HAP-1 (cell line): Measurements from ENCODE around the gene ATRIP.
"Not testable (repeated sequence)": the region's sequence is repeated elsewhere in the genome, so short reads cannot be mapped to it uniquely, and the experiment has no call there.

Source experiments
- DNase-seq, 2 experiments: peaks; one replicate each; pipeline ENCODE4 v3.0.0-alpha.2; 2016 to 2020; ENCODE audit warnings: low spot score in 2 of 2
- H3K27me3 ChIP-seq: fragments of 250-450 bp; sonication (Bioruptor Pico); 2 replicates; pipeline ENCODE4 v1.5.1; 2020; ENCODE audit warnings: low read depth, mild to moderate bottlenecking, moderate library complexity
- H3K36me3 ChIP-seq: fragments of 250-450 bp; sonication (Bioruptor Pico); replicated peaks from 2 replicates; pipeline ENCODE4 v1.5.1; 2020; ENCODE audit warnings: mild to moderate bottlenecking
- H3K4me1 ChIP-seq: fragments of 250-450 bp; sonication (Bioruptor Pico); 2 replicates; pipeline ENCODE4 v1.5.1; 2020; ENCODE audit warnings: mild to moderate bottlenecking
- H3K4me3 ChIP-seq: fragments of 250-450 bp; sonication (Bioruptor Pico); 2 replicates; pipeline ENCODE4 v1.5.1; 2020; ENCODE audit warnings: mild to moderate bottlenecking, moderate library complexity
- H3K9me3 ChIP-seq: fragments of 250-450 bp; sonication (Bioruptor Pico); 2 replicates; pipeline ENCODE4 v1.5.1; 2020; ENCODE audit warnings: mild to moderate bottlenecking, moderate library complexity
- in situ Hi-C: fragments of 300-500 bp; cut with MboI; formaldehyde crosslinking; loops from 3 replicates; pipeline ENCODE4 v1.14.3; 2020; ENCODE audit warnings: low sequenced_read_pairs, inconsistent platforms, mixed read lengths

ATRIP gene

GRCh38 chr3:48478626-48479555 lies 32.4 kb downstream of the ATRIP start:
- no peak overlapping the region for H3K4me3 ChIP-seq
- DNase-seq, result no peak
- in situ Hi-C loops, result no loop called here
- H3K36me3 ChIP-seq, result no peaks in the 10 kb centered on the region
- no peaks in the 10 kb centered on the region for H3K9me3 ChIP-seq
- peaks cover 4% of the 10 kb centered on the region; the same call in 1 of the 2 replicates for H3K4me1 ChIP-seq
- H3K27me3 ChIP-seq, result no peaks in the 10 kb centered on the region

DNA sequence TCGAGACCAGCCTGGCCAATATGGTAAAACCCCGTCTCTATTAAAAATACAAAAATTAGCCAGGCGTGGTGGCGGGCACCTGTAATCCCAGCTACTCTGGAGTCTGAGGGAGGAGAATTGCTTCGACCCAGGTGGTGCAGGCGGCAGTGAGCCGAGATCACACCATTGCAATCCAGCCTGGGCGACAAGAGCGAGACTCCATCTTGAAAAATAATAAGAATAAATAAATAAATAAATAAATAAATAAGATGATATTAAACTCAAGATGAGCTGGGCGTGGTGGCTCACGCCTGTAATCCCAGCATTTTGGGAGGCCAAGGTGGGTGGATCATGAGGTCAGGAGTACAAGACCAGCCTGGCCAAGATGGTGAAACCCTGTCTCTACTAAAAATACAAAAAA lies 34.4 kb downstream of the ATRIP start:
- H3K36me3 ChIP-seq, H3K9me3 ChIP-seq, H3K4me3 ChIP-seq, DNase-seq, H3K27me3 ChIP-seq, in situ Hi-C loops, H3K4me1 ChIP-seq: not testable (repeated sequence)

- H3K9me3 ChIP-seq, H3K36me3 ChIP-seq, H3K27me3 ChIP-seq, H3K4me3 ChIP-seq, H3K4me1 ChIP-seq, in situ Hi-C loops, DNase-seq: not testable (repeated sequence)
Measured at GRCh38 chr3:48482822-48483221, 36.3 kb downstream of the ATRIP start.

GRCh38 chr3:48486952-48487351 lies 40.4 kb downstream of the ATRIP start:
- no peaks in the 10 kb centered on the region for H3K27me3 ChIP-seq
- no peak for DNase-seq
- H3K36me3 ChIP-seq, result no peaks in the 10 kb centered on the region
- no peaks in the 10 kb centered on the region; the same call in 1 of the 2 replicates for H3K4me1 ChIP-seq
- in situ Hi-C loops, result no loop called here
- H3K4me3 ChIP-seq, result no peak overlapping the region
- H3K9me3 ChIP-seq, result no peaks in the 10 kb centered on the region; the same call in 1 of the 2 replicates

DNA sequence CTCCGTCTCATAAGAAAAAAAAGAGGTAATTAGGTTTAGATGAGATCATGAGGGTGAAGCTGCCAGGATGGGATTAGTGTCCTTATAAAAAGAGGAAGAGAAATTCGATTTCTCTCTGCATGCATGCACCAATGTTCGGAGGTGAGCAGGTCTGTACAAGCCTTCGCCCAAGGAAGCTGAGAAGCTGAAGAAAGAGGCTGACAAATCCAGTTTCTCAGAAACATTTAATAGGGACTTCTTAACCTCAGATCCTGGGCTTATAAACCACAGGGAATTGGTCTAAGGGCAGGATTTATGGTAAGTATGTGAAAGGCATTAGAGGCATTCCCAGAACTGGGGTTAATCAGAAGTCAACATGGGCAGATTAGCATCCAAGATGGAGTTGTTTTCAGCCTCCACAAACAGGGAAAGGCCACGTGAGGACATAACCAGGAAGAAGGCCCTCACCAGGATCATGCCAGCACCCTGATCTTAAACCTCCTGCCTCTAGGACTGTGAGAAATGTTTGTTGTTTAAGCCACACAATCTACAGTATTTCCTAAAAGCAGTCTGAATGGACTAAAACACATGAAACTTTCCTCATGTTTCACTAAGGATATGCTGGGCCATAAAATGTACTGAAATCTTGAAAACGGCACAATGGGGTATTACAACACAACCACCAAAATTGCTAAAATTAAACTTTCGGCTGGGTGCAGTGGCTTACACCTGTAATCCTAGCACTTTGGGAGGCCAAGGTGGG lies 46.1 kb downstream of the ATRIP start:
- H3K36me3 ChIP-seq, result no peaks in the 10 kb centered on the region
- in situ Hi-C loops, result no loop called here
- no peak overlapping the region for H3K4me3 ChIP-seq
- no peaks in the 10 kb centered on the region; the same call in 1 of the 2 replicates for H3K9me3 ChIP-seq
- no peaks in the 10 kb centered on the region for H3K27me3 ChIP-seq
- H3K4me1 ChIP-seq, result no peaks in the 10 kb centered on the region; the same call in 1 of the 2 replicates
- DNase-seq, result no peak

- in situ Hi-C loops, result no loop called here
- Histone ChIP-seq H3K27me3 (no peaks in the 10 kb centered on the region), H3K36me3 (no peaks in the 10 kb centered on the region), H3K4me1 (no peaks in the 10 kb centered on the region; the same call in 1 of the 2 replicates), H3K9me3 (peaks cover under 1% of the 10 kb centered on the region; the same call in 1 of the 2 replicates), H3K4me3 (no peak overlapping the region)
- no peak for DNase-seq
Measured at GRCh38 chr3:48493203-48493501, 46.6 kb downstream of the ATRIP start.

DNA sequence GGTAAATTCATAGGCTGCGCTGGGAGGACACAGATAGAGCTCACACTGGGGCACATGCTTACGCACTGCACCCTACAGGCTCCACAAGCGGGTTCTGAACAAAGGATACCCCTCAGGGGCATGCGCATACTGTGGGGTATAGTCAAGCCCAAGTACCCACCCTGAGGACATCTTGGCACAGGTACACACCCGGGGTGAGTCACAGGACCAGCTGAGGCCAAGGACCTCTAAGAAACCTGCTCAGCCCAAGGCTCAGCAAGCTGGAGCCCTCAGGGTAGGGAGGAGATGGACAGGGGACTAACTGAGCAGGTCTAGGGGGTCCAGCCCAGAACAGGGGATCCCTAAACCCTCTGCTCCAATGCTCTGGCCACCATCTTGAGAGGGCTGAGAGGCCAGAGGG lies 54.1 kb downstream of the ATRIP start:
- no peak for DNase-seq
- in situ Hi-C loops, result no loop called here
- peaks cover 5% of the 10 kb centered on the region; the same call in 1 of the 2 replicates for H3K4me1 ChIP-seq
- H3K27me3 ChIP-seq, result no peaks in the 10 kb centered on the region
- no peak overlapping the region for H3K4me3 ChIP-seq
- H3K9me3 ChIP-seq, result 0 out of 2 replicates have a peak, but pooled peaks cover 3% of the 10 kb centered on the region
- no peaks in the 10 kb centered on the region for H3K36me3 ChIP-seq

- H3K4me3 ChIP-seq, result no peak overlapping the region
- in situ Hi-C loops, result no loop called here
- no peaks in the 10 kb centered on the region for H3K27me3 ChIP-seq
- H3K4me1 ChIP-seq, result peaks cover 5% of the 10 kb centered on the region; the same call in 1 of the 2 replicates
- H3K9me3 ChIP-seq, result 0 out of 2 replicates have a peak, but pooled peaks cover 3% of the 10 kb centered on the region
- no peaks in the 10 kb centered on the region for H3K36me3 ChIP-seq
- no peak for DNase-seq
Measured at GRCh38 chr3:48501196-48501595, 54.7 kb downstream of the ATRIP start.

- in situ Hi-C loops, result no loop called here
Measured at GRCh38 chr3:48502121-48502520, 55.6 kb downstream of the ATRIP start.

GRCh38 chr3:48502728-48503168 lies 56.2 kb downstream of the ATRIP start:
- Histone ChIP-seq H3K4me1 (peaks cover 11% of the 10 kb centered on the region; the same call in 1 of the 2 replicates), H3K9me3 (0 out of 2 replicates have a peak, but pooled peaks cover 3% of the 10 kb centered on the region), H3K27me3 (no peaks in the 10 kb centered on the region), H3K4me3 (no peak overlapping the region), H3K36me3 (no peaks in the 10 kb centered on the region)
- in situ Hi-C loops, result no loop called here
- no peak for DNase-seq

More at GRCh38 chr3:48502121-48502520, 55.6 kb downstream of the ATRIP start:
- no peak for DNase-seq
- Histone ChIP-seq H3K36me3 (no peaks in the 10 kb centered on the region), H3K27me3 (no peaks in the 10 kb centered on the region), H3K4me1 (peaks cover 5% of the 10 kb centered on the region; the same call in 1 of the 2 replicates), H3K9me3 (0 out of 2 replicates have a peak, but pooled peaks cover 3% of the 10 kb centered on the region), H3K4me3 (no peak overlapping the region)

DNA sequence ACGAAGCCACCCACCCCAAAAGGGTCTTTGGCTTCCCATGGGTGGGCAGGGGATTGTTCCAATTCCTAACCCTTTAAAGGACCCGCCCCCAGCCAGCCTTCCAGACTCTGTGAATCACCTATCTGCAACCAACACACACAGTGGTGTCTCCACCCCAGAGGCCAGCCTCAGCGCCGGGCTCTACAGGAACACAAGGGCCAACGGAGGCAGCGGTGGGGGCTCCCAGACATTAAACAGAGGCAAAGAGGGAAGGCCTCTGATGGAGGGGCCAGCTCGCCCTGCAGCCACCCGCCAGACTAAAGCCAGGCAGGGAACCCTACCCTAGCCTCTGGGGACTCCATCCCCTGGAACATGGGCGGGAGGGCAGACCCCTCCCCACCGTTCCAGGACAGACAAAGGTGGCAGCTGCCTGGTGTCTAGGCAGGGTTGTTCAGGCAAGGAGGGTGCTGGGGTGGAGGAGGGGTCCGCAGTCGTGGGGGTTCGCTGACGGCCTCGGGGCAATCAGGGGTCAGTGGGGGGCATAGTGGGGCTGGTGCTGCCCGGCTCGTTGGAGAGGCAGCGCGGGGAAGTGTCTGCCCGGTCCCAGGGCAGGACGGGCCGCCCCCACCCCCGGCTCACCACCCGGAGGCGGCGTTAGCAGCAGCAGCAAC lies 57.0 kb downstream of the ATRIP start:
- DNase-seq, result peak in 1 of 2 experiments; percentile 36
- Histone ChIP-seq H3K9me3 (no peaks in the 10 kb centered on the region), H3K4me3 (peak overlapping the region; percentile 42), H3K27me3 (no peaks in the 10 kb centered on the region), H3K4me1 (peaks cover 11% of the 10 kb centered on the region; the same call in 1 of the 2 replicates), H3K36me3 (no peaks in the 10 kb centered on the region)
- in situ Hi-C loops, result no loop called here

GRCh38 chr3:48504051-48504946 lies 57.8 kb downstream of the ATRIP start, which contains the start of gene SHISA5:
TSS of gene SHISA5 (minus strand) at chr3:48504174. CDS start at chr3:48504094, 80 bp downstream.
- H3K9me3 ChIP-seq, result no peaks in the 10 kb centered on the region
- H3K4me1 ChIP-seq, result peaks cover 11% of the 10 kb centered on the region; the same call in 1 of the 2 replicates
- peak; percentile 26 to 82 for DNase-seq
- no peaks in the 10 kb centered on the region for H3K27me3 ChIP-seq
- peak within 1 kb of the TSS; percentile 42 for H3K4me3 ChIP-seq
- in situ Hi-C loops, result no loop called here
- H3K36me3 ChIP-seq, result no peaks in the 10 kb centered on the region
